Measurements from ENCODE around the gene FAM217B.

Gene FAM217B

GRCh38 chr20:59971428-59971827 lies 31.2 kb downstream of the FAM217B start:
- no peak for DNase-seq (ENCODE audit: low read depth)
- no peak for TF ChIP-seq CTCF (IDR thresholded peaks at IDR 0.05; ENCODE audit: control insufficient read depth, extremely low read depth, insufficient read depth)
- H3K4me3 ChIP-seq (ENCODE audit: low read depth, low read length) = no peak overlapping the region

- H3K4me3 ChIP-seq (ENCODE audit: low read depth, low read length) = no peak overlapping the region; the same call in 1 of the 2 replicates
- no peak for TF ChIP-seq CTCF (IDR thresholded peaks at IDR 0.05; ENCODE audit: control insufficient read depth, extremely low read depth, insufficient read depth)
- DNase-seq (ENCODE audit: low read depth) = peak; percentile 86
Measured at GRCh38 chr20:59972037-59972801, 32.0 kb downstream of the FAM217B start.

GRCh38 chr20:59976156-59976782 lies 36.1 kb downstream of the FAM217B start:
- no peak for DNase-seq (ENCODE audit: low read depth)
- no peak for TF ChIP-seq CTCF (IDR thresholded peaks at IDR 0.05; ENCODE audit: control insufficient read depth, extremely low read depth, insufficient read depth)
- no peak overlapping the region for H3K4me3 ChIP-seq (ENCODE audit: low read depth, low read length)

- DNase-seq (ENCODE audit: low read depth) = no peak
- TF ChIP-seq CTCF (IDR thresholded peaks at IDR 0.05; ENCODE audit: control insufficient read depth, extremely low read depth, insufficient read depth) = no peak
- H3K4me3 ChIP-seq (ENCODE audit: low read depth, low read length) = no peak overlapping the region
Measured at GRCh38 chr20:59977086-59977485, 36.9 kb downstream of the FAM217B start.

- no peak for TF ChIP-seq CTCF (IDR thresholded peaks at IDR 0.05; ENCODE audit: control insufficient read depth, extremely low read depth, insufficient read depth)
- H3K4me3 ChIP-seq (ENCODE audit: low read depth, low read length) = no peak overlapping the region
- DNase-seq (ENCODE audit: low read depth) = no peak
Measured at GRCh38 chr20:59983076-59983475, 42.9 kb downstream of the FAM217B start.

GRCh38 chr20:59984541-59984940 lies 44.4 kb downstream of the FAM217B start:
- no peak for TF ChIP-seq CTCF (IDR thresholded peaks at IDR 0.05; ENCODE audit: control insufficient read depth, extremely low read depth, insufficient read depth)
- H3K4me3 ChIP-seq (ENCODE audit: low read depth, low read length) = no peak overlapping the region
- no peak for DNase-seq (ENCODE audit: low read depth)
